Skeletal muscle satellite cell (primary cell): ENCODE data around the gene SELPLG.
"Not testable (repeated sequence)": the region's sequence is repeated elsewhere in the genome, so short reads cannot be mapped to it uniquely, and the experiment has no call there.

Experiments used
- H3K27me3 ChIP-seq: 2 replicates; pipeline ENCODE4 v1.7.0; 2013; ENCODE audit warnings: low read length; ENCODE audit not compliant: control insufficient read depth, insufficient read depth
- H3K36me3 ChIP-seq: 2 replicates; pipeline ENCODE4 v1.7.0; 2013; ENCODE audit warnings: mild to moderate bottlenecking, control low read depth, low read length; ENCODE audit not compliant: insufficient read depth
- H3K4me1 ChIP-seq: 2 replicates; pipeline ENCODE4 v1.7.0; 2013; ENCODE audit warnings: low read length; ENCODE audit not compliant: control insufficient read depth, insufficient read depth
- H3K4me2 ChIP-seq: 2 replicates; pipeline ENCODE4 v1.7.0; 2013; ENCODE audit warnings: mild to moderate bottlenecking, low read length
- H3K4me3 ChIP-seq: 2 replicates; pipeline ENCODE4 v1.7.0; 2013; ENCODE audit warnings: low read length
- H3K9ac ChIP-seq: 2 replicates; pipeline ENCODE4 v1.7.0; 2013; ENCODE audit warnings: mild to moderate bottlenecking, low read depth, low read length, moderate library complexity
- H3K9me3 ChIP-seq: replicated peaks from 2 replicates; pipeline ENCODE4 v1.7.0; 2013; ENCODE audit warnings: mild to moderate bottlenecking, control low read depth, low read length

SELPLG gene

DNA sequence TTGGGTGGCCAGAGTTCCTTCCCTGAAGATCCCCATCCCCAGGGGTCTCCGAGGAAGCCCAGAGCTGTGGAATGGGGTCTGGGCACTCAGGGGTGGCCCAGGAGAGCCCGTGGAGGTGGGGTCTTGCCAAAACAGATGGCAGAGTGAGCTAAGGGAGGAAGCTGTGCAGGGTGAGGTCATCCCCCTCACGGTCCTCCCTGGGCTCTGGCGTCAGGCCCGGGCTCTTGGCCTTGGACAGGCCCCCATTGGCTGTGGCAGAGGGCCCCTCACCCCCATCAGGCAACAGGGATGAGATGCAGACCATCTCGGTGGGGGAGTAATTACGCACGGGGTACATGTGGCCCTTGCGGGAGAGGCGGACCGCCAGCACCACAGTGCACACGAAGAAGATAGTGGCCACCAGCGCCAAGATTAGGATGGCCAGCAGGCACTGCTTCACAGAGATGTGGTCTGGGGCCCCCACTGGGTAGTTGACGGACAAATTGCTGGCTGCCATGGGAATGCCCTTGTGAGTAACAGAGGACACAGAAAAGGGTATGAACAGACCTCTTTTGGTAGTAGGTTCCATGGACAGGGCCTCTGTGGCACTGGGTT is 10.7 kb downstream of the SELPLG start:
- Histone ChIP-seq H3K9me3 (no peaks in the 10 kb centered on the region), H3K36me3 (peaks cover 8% of the 10 kb centered on the region), H3K27me3 (no peaks in the 10 kb centered on the region), H3K9ac (no peak overlapping the region), H3K4me3 (no peak overlapping the region), H3K4me2 (no peak overlapping the region), H3K4me1 (peaks cover 5% of the 10 kb centered on the region)

DNA sequence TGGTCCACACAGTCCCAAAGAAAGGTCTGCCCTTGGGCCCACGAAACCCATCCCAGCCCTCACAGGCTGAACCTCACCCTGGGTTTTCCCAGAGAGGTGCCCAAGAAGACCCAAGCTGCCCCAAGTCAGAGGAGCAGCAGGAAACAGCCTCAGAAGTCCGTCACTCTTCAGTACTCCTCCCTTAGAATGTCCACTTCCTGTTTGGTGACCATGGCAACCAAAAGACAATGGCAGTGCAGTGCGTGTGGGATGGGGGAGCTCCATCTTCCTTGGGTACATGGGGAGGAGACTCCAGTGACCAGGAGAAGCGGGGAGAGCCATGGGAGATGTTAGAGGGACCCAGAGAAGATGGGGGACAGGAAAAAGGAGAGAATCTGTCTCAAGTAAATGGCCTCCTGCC is 11.3 kb downstream of the SELPLG start:
- Histone ChIP-seq H3K36me3 (peaks cover 8% of the 10 kb centered on the region), H3K4me3 (no peak overlapping the region), H3K9me3 (no peaks in the 10 kb centered on the region), H3K4me1 (peaks cover 4% of the 10 kb centered on the region), H3K27me3 (no peaks in the 10 kb centered on the region), H3K4me2 (no peak overlapping the region), H3K9ac (no peak overlapping the region)

DNA sequence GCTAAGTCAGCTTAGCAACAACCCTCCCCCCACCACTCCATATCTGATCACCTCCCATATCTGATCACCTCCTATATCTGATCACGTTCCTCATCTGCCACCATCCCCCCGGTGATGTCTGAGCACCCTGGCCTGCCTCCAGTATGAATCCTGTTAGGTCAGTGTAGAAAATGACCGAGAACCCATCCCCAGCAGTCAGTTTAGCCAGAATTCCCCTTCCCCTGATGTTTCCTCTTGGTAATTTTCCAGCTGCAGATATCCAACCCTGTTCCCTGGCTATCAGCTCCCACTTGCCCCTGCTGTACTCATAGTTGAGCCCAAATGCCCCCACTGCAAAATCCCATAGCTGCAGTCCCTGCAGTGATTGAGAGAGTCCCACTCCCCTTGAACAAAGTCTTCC is 12.5 kb downstream of the SELPLG start:
- Histone ChIP-seq H3K4me3 (no peak overlapping the region), H3K27me3 (no peaks in the 10 kb centered on the region), H3K9me3 (no peaks in the 10 kb centered on the region), H3K9ac (no peak overlapping the region), H3K36me3 (peaks cover 8% of the 10 kb centered on the region), H3K4me2 (no peak overlapping the region), H3K4me1 (peaks cover 13% of the 10 kb centered on the region)

DNA sequence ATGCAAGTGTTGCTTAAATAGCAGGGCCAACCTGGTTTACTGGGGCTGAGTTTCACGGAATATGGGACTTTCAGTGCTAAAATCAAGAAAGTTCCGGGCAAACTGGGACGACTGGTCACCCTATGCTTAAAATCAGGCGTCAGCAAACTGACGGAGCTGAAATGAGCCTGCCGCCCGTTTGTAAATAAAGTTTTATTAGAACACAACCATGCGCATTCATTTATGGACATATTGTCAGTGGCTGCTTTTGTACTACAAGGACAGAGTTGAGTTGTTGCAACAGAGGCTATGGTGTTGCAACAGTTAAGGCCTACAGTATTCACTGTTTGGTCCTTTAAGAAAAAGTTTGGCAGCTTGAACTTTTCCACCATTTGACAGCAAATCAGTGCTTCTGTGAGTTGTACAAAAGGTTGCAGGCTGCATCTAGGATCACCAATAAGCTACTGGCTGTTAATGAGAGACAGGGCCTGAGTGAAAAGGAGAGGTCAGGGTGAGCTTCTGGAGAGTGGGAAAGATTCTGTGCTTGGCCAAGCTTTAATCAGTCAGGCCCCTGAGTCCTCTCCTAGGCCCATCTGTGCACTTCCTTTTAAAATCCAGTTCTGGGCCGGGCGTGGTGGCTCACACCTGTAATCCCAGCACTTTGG is 13.3 kb downstream of the SELPLG start:
- H3K4me3 ChIP-seq, result no peak overlapping the region
- H3K4me1 ChIP-seq, result peaks cover 13% of the 10 kb centered on the region
- H3K4me2 ChIP-seq, result no peak overlapping the region
- H3K36me3 ChIP-seq, result peaks cover 8% of the 10 kb centered on the region
- H3K27me3 ChIP-seq, result no peaks in the 10 kb centered on the region
- H3K9me3 ChIP-seq, result peaks cover 5% of the 10 kb centered on the region
- H3K9ac ChIP-seq, result no peak overlapping the region

DNA sequence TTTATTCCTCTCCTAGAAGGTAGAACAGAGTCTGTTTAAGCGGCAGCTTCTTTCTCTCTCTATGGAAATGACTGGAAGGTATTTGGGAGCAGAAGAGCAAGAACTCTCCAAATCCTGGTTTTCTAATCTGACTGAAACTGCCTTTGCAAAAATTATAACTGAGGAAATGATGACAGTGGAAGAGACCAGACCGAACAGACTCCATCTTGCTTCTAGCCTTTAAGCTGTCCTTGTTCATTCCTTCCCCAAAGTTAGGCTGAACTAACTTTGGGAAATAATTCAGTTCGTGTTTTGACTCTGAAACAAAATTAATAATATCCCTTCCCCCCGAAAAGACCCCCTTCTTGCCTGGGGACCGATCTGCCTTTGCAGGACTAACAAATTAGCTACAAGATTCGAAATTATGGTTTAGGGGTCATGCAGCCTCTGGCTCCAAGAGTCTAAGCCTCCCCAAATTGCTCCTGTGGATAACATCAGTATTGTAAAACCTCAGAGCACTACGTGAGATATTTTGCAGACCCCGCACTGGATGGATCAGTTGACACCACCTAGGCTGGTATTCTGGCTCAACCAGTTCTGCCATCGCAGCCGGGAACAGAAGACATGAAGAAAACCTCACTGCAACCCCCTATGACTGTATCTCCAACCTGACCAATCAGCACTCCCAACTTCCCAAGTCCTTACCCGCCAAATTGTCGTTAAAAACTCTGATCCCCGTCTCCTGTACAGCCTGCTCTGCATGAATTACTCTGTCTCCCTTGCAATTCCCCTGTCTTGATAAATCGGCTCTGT is 14.1 kb downstream of the SELPLG start:
- Histone ChIP-seq H3K9me3 (peaks cover 5% of the 10 kb centered on the region), H3K4me2 (no peak overlapping the region), H3K36me3 (peaks cover 8% of the 10 kb centered on the region), H3K4me3 (no peak overlapping the region), H3K4me1 (peaks cover 13% of the 10 kb centered on the region), H3K9ac (no peak overlapping the region), H3K27me3 (no peaks in the 10 kb centered on the region)

DNA sequence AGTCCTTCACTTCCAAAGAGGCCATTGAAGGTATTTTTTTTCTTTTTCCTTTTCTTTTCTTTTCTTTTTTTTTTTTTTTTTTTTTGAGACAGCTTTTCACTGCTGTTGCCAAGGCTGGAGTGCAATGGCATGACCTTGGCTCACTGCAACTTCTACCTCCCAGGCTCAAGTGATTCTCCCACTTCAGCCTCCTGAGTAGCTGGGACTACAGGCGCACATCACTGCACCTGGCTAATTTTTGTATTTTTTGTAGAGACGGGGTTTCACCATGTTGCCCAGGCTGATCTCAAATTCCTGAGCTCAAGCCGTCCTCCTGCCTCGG is 14.8 kb downstream of the SELPLG start:
- H3K9ac ChIP-seq, H3K4me2 ChIP-seq, H3K4me3 ChIP-seq, H3K27me3 ChIP-seq, H3K36me3 ChIP-seq, H3K9me3 ChIP-seq: not testable (repeated sequence)
- peaks cover 13% of the 10 kb centered on the region for H3K4me1 ChIP-seq

DNA sequence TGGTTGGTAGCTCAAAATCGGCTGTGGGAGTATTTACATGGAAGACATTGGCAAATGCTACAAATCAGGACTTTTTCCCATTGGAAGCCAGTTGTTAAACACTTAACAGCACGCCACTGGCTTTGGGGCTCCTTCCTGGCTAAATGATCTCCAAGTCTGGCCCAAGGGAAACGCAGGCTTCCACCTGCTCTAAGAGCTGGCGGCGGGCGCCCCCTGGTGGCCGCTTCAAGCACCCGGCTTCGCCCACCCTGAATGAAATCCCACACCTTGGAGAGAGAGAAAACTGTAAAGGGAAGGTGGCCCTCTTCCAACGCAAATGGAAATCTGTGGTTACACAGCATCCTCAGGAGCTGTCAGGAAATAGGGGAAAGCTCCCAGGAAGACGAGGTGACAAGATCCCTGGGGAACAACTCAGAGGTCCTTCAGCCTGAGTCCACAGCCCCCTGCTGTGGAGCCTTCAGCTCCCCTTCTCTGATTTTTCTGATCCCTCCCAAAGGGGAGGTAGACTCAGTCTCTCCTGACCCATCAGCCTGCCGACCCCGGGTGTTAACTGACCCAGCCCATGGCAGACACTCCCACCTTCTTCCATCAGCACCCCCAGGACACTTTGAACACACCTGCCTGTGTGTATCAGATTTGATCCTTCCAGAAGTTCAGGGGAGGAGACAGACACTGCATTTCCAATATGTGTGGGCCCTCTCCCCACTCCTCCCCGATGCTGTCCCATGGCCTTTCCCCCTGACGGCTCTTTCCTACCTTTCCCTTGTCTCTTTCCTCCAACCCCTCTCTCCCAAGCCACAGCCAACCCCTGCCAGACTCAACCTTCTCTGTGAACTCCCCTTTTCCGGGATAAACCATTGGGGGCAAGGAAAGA is 15.4 kb downstream of the SELPLG start:
- H3K36me3 ChIP-seq, result peaks cover 6% of the 10 kb centered on the region
- no peak overlapping the region for H3K9ac ChIP-seq
- no peak overlapping the region for H3K4me2 ChIP-seq
- no peaks in the 10 kb centered on the region for H3K27me3 ChIP-seq
- H3K4me1 ChIP-seq, result peaks cover 13% of the 10 kb centered on the region
- peaks cover 5% of the 10 kb centered on the region for H3K9me3 ChIP-seq
- no peak overlapping the region for H3K4me3 ChIP-seq

DNA sequence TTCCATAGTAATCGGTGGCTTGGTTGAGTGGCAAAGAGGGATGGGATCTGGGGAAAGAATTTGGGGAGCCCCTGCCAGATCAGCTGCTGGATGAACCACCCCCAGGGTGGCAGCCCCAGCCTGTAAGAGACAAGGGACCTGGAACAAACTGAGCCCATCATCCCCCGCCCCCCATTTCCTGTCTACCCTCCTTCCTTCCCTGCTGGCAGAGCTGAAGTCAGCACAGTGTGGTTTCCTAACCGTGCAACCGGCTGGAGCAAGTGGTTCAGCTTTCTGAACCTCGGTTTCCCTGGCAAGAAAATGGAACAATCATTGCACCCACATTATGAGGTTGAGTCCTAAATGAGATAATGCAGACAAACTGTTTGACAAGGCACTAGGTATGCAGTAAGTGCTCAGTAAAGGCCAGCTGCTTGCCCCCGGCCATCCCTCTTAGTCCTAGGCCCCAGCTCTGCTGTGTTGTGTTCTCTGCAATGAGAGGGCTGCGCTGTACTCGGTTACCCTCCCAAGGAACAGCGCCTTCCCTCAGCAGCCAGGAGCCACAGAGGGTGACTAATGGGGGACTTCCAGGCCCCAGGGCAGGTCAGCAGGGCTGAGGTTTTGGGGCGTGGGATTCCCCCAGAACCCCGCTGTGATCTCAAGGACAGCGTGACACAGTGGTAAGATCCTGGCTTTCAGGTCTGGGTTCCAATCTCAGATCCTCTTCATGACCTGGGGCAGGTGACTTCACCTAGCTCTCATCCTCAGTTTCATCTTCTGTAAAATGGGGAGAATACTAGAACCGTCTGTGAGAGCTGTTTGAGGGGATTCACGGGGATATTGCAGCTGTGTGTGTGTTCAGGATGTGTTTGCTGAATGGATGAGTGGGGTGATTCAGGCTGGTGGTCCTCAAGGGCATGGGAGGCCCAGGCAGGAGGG is 16.5 kb downstream of the SELPLG start:
- no peak overlapping the region for H3K9ac ChIP-seq
- H3K27me3 ChIP-seq, result no peaks in the 10 kb centered on the region
- H3K36me3 ChIP-seq, result no peaks in the 10 kb centered on the region
- H3K4me2 ChIP-seq, result no peak overlapping the region
- H3K4me3 ChIP-seq, result no peak overlapping the region
- peaks cover 17% of the 10 kb centered on the region for H3K4me1 ChIP-seq
- H3K9me3 ChIP-seq, result peaks cover 5% of the 10 kb centered on the region

DNA sequence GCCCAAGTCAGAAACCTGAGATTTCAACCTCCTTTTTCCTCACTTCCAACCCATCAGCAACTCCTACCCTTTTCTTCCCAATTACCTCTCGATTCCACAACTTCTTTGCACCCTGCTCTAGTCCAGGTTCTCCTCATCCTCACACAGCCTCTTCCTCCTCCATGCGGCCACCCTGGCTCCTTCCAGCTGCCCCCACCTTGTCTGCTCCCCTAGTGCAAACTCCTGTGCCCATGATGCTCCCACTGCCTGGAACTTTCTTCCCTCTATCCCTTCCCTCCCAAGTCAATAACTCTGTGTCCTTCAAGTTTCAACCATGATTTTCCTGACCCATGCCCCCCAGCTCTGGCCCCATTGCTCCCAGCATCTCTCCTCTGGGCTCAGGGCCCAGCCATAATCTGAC is 17.3 kb downstream of the SELPLG start:
- Histone ChIP-seq H3K4me2 (no peak overlapping the region), H3K9me3 (peaks cover 5% of the 10 kb centered on the region), H3K4me3 (no peak overlapping the region), H3K36me3 (no peaks in the 10 kb centered on the region), H3K27me3 (no peaks in the 10 kb centered on the region), H3K4me1 (peaks cover 24% of the 10 kb centered on the region), H3K9ac (no peak overlapping the region)

DNA sequence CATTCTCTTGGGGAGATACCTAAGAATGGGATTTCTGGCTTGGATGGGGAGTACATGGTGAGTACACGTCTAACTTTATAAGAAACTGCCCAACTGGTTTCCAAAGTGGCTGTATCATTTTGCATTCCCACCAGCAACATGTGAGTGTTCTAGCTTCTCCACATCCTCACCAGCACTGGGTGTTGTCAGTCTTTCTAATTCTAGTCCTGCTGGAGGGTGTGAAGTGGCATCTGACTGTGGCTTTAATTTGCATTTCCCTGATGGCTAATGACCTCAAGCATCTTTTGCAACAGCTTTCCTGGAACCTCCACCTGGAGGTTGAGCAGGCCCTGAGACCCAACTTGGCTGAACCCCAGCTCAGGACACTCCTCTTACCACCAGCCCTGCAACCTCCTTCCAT is 17.8 kb downstream of the SELPLG start:
- no peak overlapping the region for H3K4me2 ChIP-seq
- no peak overlapping the region for H3K4me3 ChIP-seq
- no peak overlapping the region for H3K9ac ChIP-seq
- no peaks in the 10 kb centered on the region for H3K27me3 ChIP-seq
- peaks cover 5% of the 10 kb centered on the region for H3K9me3 ChIP-seq
- H3K4me1 ChIP-seq, result peaks cover 28% of the 10 kb centered on the region
- H3K36me3 ChIP-seq, result no peaks in the 10 kb centered on the region
